Neural cell (in vitro differentiated cells): ENCODE measurements around the gene BLVRB. TPM values are rescaled to one million over a fixed set of nuclear protein-coding genes. Genes with fewer than 3 reads are reported as not detected.
A peak's percentile ranks its signal among the peaks of the same experiment; 100 is the strongest.

Source experiments
- H2AFZ ChIP-seq: fragments of 200-600, 300-800 bp; sonication (generic), shearing (Covaris generic); 2 replicates; pipeline ENCODE4 v1.6.0; 2014; ENCODE audit warnings: low read depth, mild to moderate bottlenecking, antibody characterized with exemption, low read length, moderate library complexity
- H3F3A ChIP-seq: fragments of 200-600 bp; shearing (Covaris generic); 2 replicates; pipeline ENCODE4 v1.6.1; 2016; ENCODE audit warnings: mild to moderate bottlenecking, moderate library complexity, mixed read lengths, antibody characterized with exemption, low read length; ENCODE audit not compliant: insufficient read depth, poor library complexity, severe bottlenecking
- H3K27ac ChIP-seq: fragments of 200-600, 300-800 bp; sonication (generic), shearing (Covaris generic); 2 replicates; pipeline ENCODE4 v1.5.1; 2014; ENCODE audit warnings: mild to moderate bottlenecking, low read length, moderate library complexity
- H3K27me3 ChIP-seq: fragments of 300-800, 200-600 bp; sonication (generic), shearing (Covaris generic); 2 replicates; pipeline ENCODE4 v1.6.0; 2014; ENCODE audit warnings: mild to moderate bottlenecking, low read depth, low read length, moderate library complexity; ENCODE audit not compliant: insufficient read depth
- H3K36me3 ChIP-seq: fragments of 300-800, 200-600 bp; sonication (generic), shearing (Covaris generic); 2 replicates; pipeline ENCODE4 v1.5.1; 2014; ENCODE audit warnings: mild to moderate bottlenecking, antibody characterized with exemption, low read length, moderate library complexity; ENCODE audit not compliant: insufficient read depth
- H3K4me2 ChIP-seq: fragments of 300-800, 200-600 bp; sonication (generic), shearing (Covaris generic); 2 replicates; pipeline ENCODE4 v1.6.0; 2014; ENCODE audit warnings: mild to moderate bottlenecking, low read length
- H3K4me3 ChIP-seq: fragments of 300-800, 200-600 bp; sonication (generic), shearing (Covaris generic); 2 replicates; pipeline ENCODE4 v1.5.1; 2014; ENCODE audit warnings: mild to moderate bottlenecking, low read length, moderate library complexity
- H3K79me2 ChIP-seq: fragments of 200-600 bp; shearing (Covaris generic); replicated peaks from 2 replicates; pipeline ENCODE4 v1.6.0; 2014; ENCODE audit warnings: mild to moderate bottlenecking, low read length, moderate library complexity; ENCODE audit not compliant: insufficient read depth
- H3K9ac ChIP-seq: fragments of 300-800, 200-600 bp; sonication (generic), shearing (Covaris generic); 2 replicates; pipeline ENCODE4 v1.6.1; 2016; ENCODE audit warnings: mild to moderate bottlenecking, low read length, mixed read lengths
- H3K9me2 ChIP-seq: fragments of 200-600 bp; shearing (Covaris generic); 2 replicates; pipeline ENCODE4 v1.6.1; 2016; ENCODE audit warnings: mild to moderate bottlenecking, low read length, mixed read lengths; ENCODE audit not compliant: insufficient read depth
- H3K9me3 ChIP-seq: fragments of 200-600, 300-800 bp; sonication (generic), shearing (Covaris generic); 2 replicates; pipeline ENCODE4 v1.6.1; 2016; ENCODE audit warnings: mild to moderate bottlenecking, mixed run types, low read length, moderate library complexity, mixed read lengths
- H4K20me1 ChIP-seq: fragments of 200-600 bp; shearing (Covaris generic); 2 replicates; pipeline ENCODE4 v1.6.1; 2016; ENCODE audit warnings: mild to moderate bottlenecking, mixed run types; ENCODE audit not compliant: insufficient read depth
- CTCF ChIP-seq: fragments of 450-650 bp; IDR thresholded peaks from 2 replicates; pipeline ENCODE4 v1.5.1; 2014; ENCODE audit warnings: antibody characterized with exemption, mild to moderate bottlenecking, moderate library complexity; ENCODE audit not compliant: poor library complexity, severe bottlenecking
- EP300 ChIP-seq: fragments of 450-650 bp; conservative IDR thresholded peaks from 2 replicates; pipeline ENCODE4 v1.6.1; 2014; ENCODE audit warnings: antibody characterized with exemption, mild to moderate bottlenecking, moderate library complexity; ENCODE audit not compliant: poor library complexity, severe bottlenecking
- EZH2 ChIP-seq: fragments of 200-600, 300-800 bp; shearing (Covaris generic), sonication (generic); IDR thresholded peaks from 2 replicates; pipeline ENCODE4 v1.6.1; 2014; ENCODE audit warnings: antibody characterized with exemption, low read length, borderline replicate concordance, mild to moderate bottlenecking; ENCODE audit not compliant: insufficient read depth, poor library complexity, severe bottlenecking
- MXI1 ChIP-seq: fragments of 450-650 bp; conservative IDR thresholded peaks from 2 replicates; pipeline ENCODE4 v1.6.1; 2014; ENCODE audit warnings: antibody characterized with exemption, mild to moderate bottlenecking; ENCODE audit not compliant: poor library complexity, severe bottlenecking
- POLR2AphosphoS5 ChIP-seq: IDR thresholded peaks from 2 replicates; pipeline ENCODE4 v1.6.1; 2012
- RAD21 ChIP-seq: fragments of 450-650 bp; conservative IDR thresholded peaks from 2 replicates; pipeline ENCODE4 v1.6.1; 2014; ENCODE audit warnings: antibody characterized with exemption, mild to moderate bottlenecking, moderate library complexity
- REST ChIP-seq: IDR thresholded peaks from 2 replicates; pipeline ENCODE4 v1.6.1; 2012; ENCODE audit warnings: borderline replicate concordance
- SMC3 ChIP-seq: fragments of 450-650 bp; conservative IDR thresholded peaks from 2 replicates; pipeline ENCODE4 v1.6.1; 2014; ENCODE audit warnings: antibody characterized with exemption, mild to moderate bottlenecking, moderate library complexity; ENCODE audit not compliant: poor library complexity
- TAF1 ChIP-seq: IDR thresholded peaks from 2 replicates; pipeline ENCODE4 v1.6.1; 2012; ENCODE audit warnings: low read depth
- polyA plus RNA-seq: library from polyadenylated mRNA; depleted of rRNA; stranded (reverse); fragments of >200 nt; gene quantifications from 2 replicates; pipeline ENCODE4 v1.2.3, GENCODE V29; 2014

BLVRB gene
- polyA plus RNA-seq, 1 donor from 2014 or later: 9.9 TPM

GRCh38 chr19:40420766-40421765, 44.5 kb downstream of the BLVRB start:
- Histone ChIP-seq H3K9me3 (no peaks in the 10 kb centered on the region), H3K9ac (no peak overlapping the region), H3K27me3 (no peaks in the 10 kb centered on the region), H3F3A (no peaks in the 10 kb centered on the region), H4K20me1 (no peaks in the 10 kb centered on the region), H3K4me3 (peak overlapping the region; percentile 43), H3K36me3 (no peaks in the 10 kb centered on the region), H3K9me2 (no peaks in the 10 kb centered on the region), H3K4me2 (no peak overlapping the region), H3K79me2 (no peaks in the 10 kb centered on the region), H2AFZ (no peak overlapping the region), H3K27ac (no peak overlapping the region)
- peak; percentile 56 for TF ChIP-seq RAD21
- TF ChIP-seq CTCF: peak; percentile 77
- no peak for TF ChIP-seq EZH2
- peak; percentile 71 for TF ChIP-seq SMC3

- no peak overlapping the region for H3K27ac ChIP-seq
- no peak overlapping the region for H3K4me2 ChIP-seq
- H3K9ac ChIP-seq: no peak overlapping the region
Observed at GRCh38 chr19:40420451-40420765, 45.1 kb downstream of the BLVRB start.

More at GRCh38 chr19:40420451-40420765, 45.1 kb downstream of the BLVRB start:
- Histone ChIP-seq H3K9me2 (no peaks in the 10 kb centered on the region), H4K20me1 (no peaks in the 10 kb centered on the region), H3K36me3 (no peaks in the 10 kb centered on the region), H3K79me2 (no peaks in the 10 kb centered on the region), H3F3A (no peaks in the 10 kb centered on the region), H3K9me3 (no peaks in the 10 kb centered on the region), H2AFZ (no peak overlapping the region), H3K27me3 (no peaks in the 10 kb centered on the region), H3K4me3 (no peak overlapping the region)
- TF ChIP-seq MXI1 (no peak), EP300 (no peak), EZH2 (no peak), SMC3 (no peak), TAF1 (no peak), RAD21 (no peak), POLR2AphosphoS5 (no peak), REST (no peak), CTCF (no peak)
